ENCODE data around the gene RBM46. TPM values are rescaled to one million over a fixed set of nuclear protein-coding genes. Genes with fewer than 3 reads are reported as not detected.
"Not testable (repeated sequence)": the region's sequence is repeated elsewhere in the genome, so short reads cannot be mapped to it uniquely, and the experiment has no call there.

Gene RBM46
- total RNA-seq, 5 donors from 2014 or later (not counting 1 experiment from before 2014, with no cell fraction given) = not detected

DNA sequence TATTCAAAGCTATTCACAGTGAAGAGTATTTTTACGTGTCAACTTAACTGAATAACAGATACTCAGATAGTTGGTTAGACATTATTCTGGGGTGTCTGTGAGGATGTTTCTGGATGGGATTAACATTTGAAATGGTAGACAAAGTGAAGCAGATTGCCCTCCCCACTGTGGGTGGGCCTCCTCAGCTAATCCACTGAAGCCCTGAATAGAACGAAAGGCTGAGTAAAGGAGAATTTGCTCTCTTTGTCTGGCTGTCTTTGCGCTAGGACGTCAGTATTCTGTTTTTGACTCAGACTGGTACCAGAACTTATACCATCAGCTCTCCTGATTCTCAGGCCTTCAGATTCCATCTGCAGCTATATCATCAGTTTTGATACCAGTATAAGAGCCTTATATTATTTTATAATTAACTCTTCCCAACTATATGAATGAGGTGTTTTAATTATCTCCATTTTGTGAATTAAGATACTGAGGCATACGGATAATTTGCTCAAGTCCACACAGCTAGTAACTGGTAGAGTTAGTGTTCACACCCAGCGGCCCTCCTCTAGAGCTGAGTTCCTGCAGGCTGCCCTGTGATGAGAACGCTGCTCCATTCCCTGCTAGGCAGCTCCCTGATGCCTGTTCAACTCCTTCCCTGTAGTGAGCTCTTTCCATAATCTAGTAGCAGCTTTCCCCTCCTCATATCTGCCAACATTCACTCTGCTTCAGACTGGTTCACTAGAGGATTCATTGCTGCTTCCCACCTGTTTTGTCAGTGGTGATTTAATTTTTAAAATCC, 87.5 kb downstream of the RBM46 start:
- H3K27me3 Mint-ChIP-seq = no peaks in the 10 kb centered on the region
- no peaks in the 10 kb centered on the region for H3K36me3 Mint-ChIP-seq
- WGBS (ENCODE audit: insufficient coverage) = 60% methylated on average over 1 of the region's 7 CpGs
- Histone ChIP-seq H3K9me3 (peaks cover 5% of the 10 kb centered on the region), H3K36me3 (ENCODE audit: control insufficient read depth in 2 of 2, extremely low read depth in 1 of 2, insufficient read depth in 1 of 2, low read length in 1 of 2) (no peaks in the 10 kb centered on the region), H3K4me1 (ENCODE audit: control insufficient read depth in 1 of 2, extremely low read depth in 1 of 2, insufficient read depth in 2 of 2, low read length in 2 of 2) (no peaks in the 10 kb centered on the region), H3K27me3 (replicated peaks in 1 of 2; ENCODE audit: control insufficient read depth in 2 of 2, extremely low read depth in 1 of 2, insufficient read depth in 2 of 2, low read length in 1 of 2) (no peaks in the 10 kb centered on the region), H3K27ac (ENCODE audit: low read length) (no peak overlapping the region), H3K4me3 (ENCODE audit: control insufficient read depth in 1 of 2, extremely low read depth in 1 of 2, low read length in 1 of 2) (no peak overlapping the region)
- H3K27ac Mint-ChIP-seq = no peak overlapping the region
- POLR2A ChIA-PET = no interaction called here
- peaks cover 11 to 23% (median 14%) of the 10 kb centered on the region in 3 donors for H3K9me3 Mint-ChIP-seq
- DNase-seq (no peak), ATAC-seq (replicated peaks in 1 of 4) (no peak)
- no peaks in the 10 kb centered on the region for H3K4me1 Mint-ChIP-seq
- CTCF ChIA-PET = interaction anchor here in 1 of 2 donors (0.6 kb wide), 1 partner anchor 190 kb away, joined by 3 read pairs; no protein-coding TSS in a partner anchor
- H3K4me3 Mint-ChIP-seq = no peak overlapping the region

- WGBS (ENCODE audit: insufficient coverage) = 75% methylated on average over 3 of the region's 3 CpGs
- Histone ChIP-seq H3K9me3 (peaks cover 5% of the 10 kb centered on the region), H3K27me3 (replicated peaks in 1 of 2; ENCODE audit: control insufficient read depth in 2 of 2, extremely low read depth in 1 of 2, insufficient read depth in 2 of 2, low read length in 1 of 2) (no peaks in the 10 kb centered on the region), H3K27ac (ENCODE audit: low read length) (no peak overlapping the region), H3K4me1 (ENCODE audit: control insufficient read depth in 1 of 2, extremely low read depth in 1 of 2, insufficient read depth in 2 of 2, low read length in 2 of 2) (no peaks in the 10 kb centered on the region), H3K4me3 (ENCODE audit: control insufficient read depth in 1 of 2, extremely low read depth in 1 of 2, low read length in 1 of 2) (no peak overlapping the region), H3K36me3 (ENCODE audit: control insufficient read depth in 2 of 2, extremely low read depth in 1 of 2, insufficient read depth in 1 of 2, low read length in 1 of 2) (no peaks in the 10 kb centered on the region)
- no peak for ATAC-seq (replicated peaks in 1 of 4)
- H3K27ac Mint-ChIP-seq = no peak overlapping the region
- H3K27me3 Mint-ChIP-seq = no peaks in the 10 kb centered on the region
- peaks cover 8 to 23% (median 16%) of the 10 kb centered on the region in 3 donors for H3K9me3 Mint-ChIP-seq
- H3K4me3 Mint-ChIP-seq = no peak overlapping the region
- H3K36me3 Mint-ChIP-seq = no peaks in the 10 kb centered on the region
- ChIA-PET CTCF (no interaction called here), POLR2A (no interaction called here)
- no peaks in the 10 kb centered on the region for H3K4me1 Mint-ChIP-seq
- no peak for DNase-seq
These were observed 88.2 kb downstream of the RBM46 start for GRCh38 chr4:154869301-154869700.

DNA sequence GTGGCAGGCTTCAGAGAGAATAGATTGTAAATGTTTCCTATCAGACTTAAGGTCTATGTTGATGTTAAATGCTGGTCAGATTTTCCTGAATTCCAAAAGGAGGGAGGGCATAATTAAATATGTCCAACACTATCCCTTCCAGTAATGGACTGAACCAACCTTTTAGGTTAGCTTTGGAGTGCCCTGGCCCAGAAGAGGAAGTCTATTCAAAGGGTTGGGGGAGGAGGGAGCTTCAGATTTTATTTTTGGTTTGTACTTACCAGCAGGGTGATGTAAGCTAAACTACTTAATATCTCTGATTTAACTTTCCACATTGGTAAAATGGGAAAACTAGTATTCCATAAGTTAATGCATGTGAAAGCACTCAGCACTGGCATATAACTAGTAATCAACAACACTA, 91.1 kb downstream of the RBM46 start:
- no peaks in the 10 kb centered on the region for H3K27me3 ChIP-seq (replicated peaks in 1 of 2; ENCODE audit: control insufficient read depth in 2 of 2, extremely low read depth in 1 of 2, insufficient read depth in 2 of 2, low read length in 1 of 2)
- no peaks in the 10 kb centered on the region for H3K4me1 ChIP-seq (ENCODE audit: control insufficient read depth in 1 of 2, extremely low read depth in 1 of 2, insufficient read depth in 2 of 2, low read length in 2 of 2)
- H3K27ac Mint-ChIP-seq = no peak overlapping the region
- no peak overlapping the region for H3K27ac ChIP-seq (ENCODE audit: low read length)
- no peaks in the 10 kb centered on the region for H3K36me3 ChIP-seq (ENCODE audit: control insufficient read depth in 2 of 2, extremely low read depth in 1 of 2, insufficient read depth in 1 of 2, low read length in 1 of 2)
- DNase-seq (no peak), ATAC-seq (replicated peaks in 1 of 4) (no peak)
- H3K4me3 ChIP-seq (ENCODE audit: control insufficient read depth in 1 of 2, extremely low read depth in 1 of 2, low read length in 1 of 2) = no peak overlapping the region
- H3K4me3 Mint-ChIP-seq = no peak overlapping the region
- no peaks in the 10 kb centered on the region for H3K27me3 Mint-ChIP-seq
- POLR2A ChIA-PET = no interaction called here
- peaks cover 12 to 30% (median 16%) of the 10 kb centered on the region in 3 donors for H3K9me3 Mint-ChIP-seq
- CTCF ChIA-PET = no interaction called here
- H3K4me1 Mint-ChIP-seq = no peaks in the 10 kb centered on the region
- no peaks in the 10 kb centered on the region for H3K36me3 Mint-ChIP-seq
- H3K9me3 ChIP-seq = peaks cover 5% of the 10 kb centered on the region

- H3K27ac ChIP-seq (ENCODE audit: low read length); H3K4me3 ChIP-seq (ENCODE audit: control insufficient read depth in 1 of 2, extremely low read depth in 1 of 2, low read length in 1 of 2); POLR2A ChIA-PET; H3K27ac Mint-ChIP-seq; H3K36me3 ChIP-seq (ENCODE audit: control insufficient read depth in 2 of 2, extremely low read depth in 1 of 2, insufficient read depth in 1 of 2, low read length in 1 of 2); ATAC-seq (replicated peaks in 1 of 4); CTCF ChIA-PET; H3K4me1 ChIP-seq (ENCODE audit: control insufficient read depth in 1 of 2, extremely low read depth in 1 of 2, insufficient read depth in 2 of 2, low read length in 2 of 2); H3K27me3 Mint-ChIP-seq; H3K27me3 ChIP-seq (replicated peaks in 1 of 2; ENCODE audit: control insufficient read depth in 2 of 2, extremely low read depth in 1 of 2, insufficient read depth in 2 of 2, low read length in 1 of 2); H3K36me3 Mint-ChIP-seq; DNase-seq; H3K4me1 Mint-ChIP-seq; H3K4me3 Mint-ChIP-seq; H3K9me3 ChIP-seq: not testable (repeated sequence)
- peaks cover 12 to 30% (median 16%) of the 10 kb centered on the region in 3 donors for H3K9me3 Mint-ChIP-seq
- WGBS (ENCODE audit: insufficient coverage) = no CpG with 5 or more reads among the region's 4 CpGs
These were observed 93.0 kb downstream of the RBM46 start for GRCh38 chr4:154874049-154874448.

DNA sequence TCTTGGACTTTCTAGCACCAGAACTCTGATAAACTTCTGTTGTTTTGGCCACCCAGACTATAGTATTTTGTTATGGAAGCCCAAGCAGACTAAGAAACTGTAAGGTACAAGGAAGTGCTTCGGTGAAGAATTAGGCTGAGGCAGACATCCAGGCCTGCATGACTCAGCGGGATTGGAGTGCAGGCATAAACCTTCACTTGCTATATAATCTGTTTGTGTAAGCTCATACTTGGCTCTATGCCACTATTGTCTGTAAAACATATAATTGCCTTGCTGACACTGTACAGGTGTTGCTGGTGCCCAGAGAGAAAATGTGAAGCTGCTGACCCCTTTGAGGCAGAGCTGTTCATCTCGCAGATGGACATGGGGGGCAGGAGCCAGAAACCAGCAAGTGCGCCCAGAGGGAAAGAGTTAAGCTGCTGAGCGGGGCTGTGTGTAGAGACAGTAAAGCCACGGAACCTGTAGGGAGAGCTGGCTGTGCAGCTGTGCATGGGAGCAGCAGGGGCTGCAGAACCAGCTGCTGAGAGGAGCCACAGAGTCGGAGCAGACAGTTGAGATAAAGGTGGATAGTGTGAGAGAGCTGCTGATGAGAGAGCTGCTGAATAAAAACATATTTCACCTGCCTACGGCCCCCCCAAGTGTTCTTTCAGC, 96.2 kb downstream of the RBM46 start:
- Histone ChIP-seq H3K4me1 (ENCODE audit: control insufficient read depth in 1 of 2, extremely low read depth in 1 of 2, insufficient read depth in 2 of 2, low read length in 2 of 2) (no peaks in the 10 kb centered on the region), H3K27ac (ENCODE audit: low read length) (no peak overlapping the region), H3K9me3 (peaks cover 5% of the 10 kb centered on the region), H3K27me3 (replicated peaks in 1 of 2; ENCODE audit: control insufficient read depth in 2 of 2, extremely low read depth in 1 of 2, insufficient read depth in 2 of 2, low read length in 1 of 2) (no peaks in the 10 kb centered on the region), H3K4me3 (ENCODE audit: control insufficient read depth in 1 of 2, extremely low read depth in 1 of 2, low read length in 1 of 2) (no peak overlapping the region), H3K36me3 (ENCODE audit: control insufficient read depth in 2 of 2, extremely low read depth in 1 of 2, insufficient read depth in 1 of 2, low read length in 1 of 2) (no peaks in the 10 kb centered on the region)
- H3K9me3 Mint-ChIP-seq = peaks cover 12 to 29% (median 13%) of the 10 kb centered on the region in 3 donors
- 74% methylated on average over 4 of the region's 8 CpGs for WGBS (ENCODE audit: insufficient coverage)
- no peaks in the 10 kb centered on the region for H3K4me1 Mint-ChIP-seq
- H3K27me3 Mint-ChIP-seq = peaks cover 0 to 3% of the 10 kb centered on the region in 2 donors
- no peak overlapping the region for H3K27ac Mint-ChIP-seq
- H3K36me3 Mint-ChIP-seq = no peaks in the 10 kb centered on the region
- H3K4me3 Mint-ChIP-seq = no peak overlapping the region
- ATAC-seq (replicated peaks in 1 of 4) (no peak), DNase-seq (no peak)
- ChIA-PET POLR2A (no interaction called here), CTCF (no interaction called here)
